CD4-positive, alpha-beta T cell treated with Interleukin-12 subunit alpha and Interleukin-12 subunit beta, for 1 hour (primary cell): ENCODE measurements around the gene CYTH1.
A peak's percentile ranks its signal among the peaks of the same experiment; 100 is the strongest.
"Not testable (repeated sequence)": the region's sequence is repeated elsewhere in the genome, so short reads cannot be mapped to it uniquely, and the experiment has no call there.

ENCODE experiments used
- DNase-seq: peaks from one replicate; pipeline ENCODE4 v3.0.0-alpha.2; 2020

Gene CYTH1

GRCh38 chr17:78785663-78786057, 3.6 kb upstream of the CYTH1 start:
- DNase-seq = no peak

GRCh38 chr17:78785011-78785662, 3.1 kb upstream of the CYTH1 start:
- no peak for DNase-seq

- DNase-seq = no peak
Measured at GRCh38 chr17:78784352-78784751, 2.3 kb upstream of the CYTH1 start.

DNA sequence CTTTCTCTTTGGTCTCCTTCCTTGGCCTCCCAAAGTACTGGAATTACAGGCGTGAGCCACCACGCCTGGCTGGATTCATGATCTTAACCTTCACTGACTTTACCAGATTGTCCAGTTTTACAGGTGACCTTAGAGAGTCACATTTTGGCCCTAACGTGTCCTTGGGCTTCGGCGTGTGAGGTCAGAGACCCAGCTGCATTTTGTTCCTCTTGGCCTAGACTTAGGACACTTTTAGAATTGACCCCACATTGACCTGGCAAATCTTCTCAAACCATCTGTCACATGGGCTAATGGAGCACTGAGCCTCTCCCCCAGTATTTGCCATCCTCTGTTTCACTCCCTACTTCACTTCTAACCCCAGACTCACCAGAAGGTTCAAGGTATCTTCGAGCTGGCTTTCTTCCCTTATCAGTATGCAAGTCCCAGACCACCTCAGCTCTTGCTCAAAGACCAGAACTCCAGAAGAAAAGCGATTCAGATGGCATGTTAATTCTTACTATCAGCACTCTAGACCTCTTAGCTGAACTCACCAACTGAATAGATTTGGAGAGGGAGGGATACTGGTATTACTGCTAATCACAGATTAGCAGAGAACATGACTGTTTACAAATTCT, 1.7 kb upstream of the CYTH1 start:
- DNase-seq = no peak

- DNase-seq = peak; percentile 53
Measured at GRCh38 chr17:78781104-78781892, 775 bp downstream of the CYTH1 start.

- DNase-seq = peak; percentile 42
Measured at GRCh38 chr17:78780335-78780734, 1.7 kb downstream of the CYTH1 start.

DNA sequence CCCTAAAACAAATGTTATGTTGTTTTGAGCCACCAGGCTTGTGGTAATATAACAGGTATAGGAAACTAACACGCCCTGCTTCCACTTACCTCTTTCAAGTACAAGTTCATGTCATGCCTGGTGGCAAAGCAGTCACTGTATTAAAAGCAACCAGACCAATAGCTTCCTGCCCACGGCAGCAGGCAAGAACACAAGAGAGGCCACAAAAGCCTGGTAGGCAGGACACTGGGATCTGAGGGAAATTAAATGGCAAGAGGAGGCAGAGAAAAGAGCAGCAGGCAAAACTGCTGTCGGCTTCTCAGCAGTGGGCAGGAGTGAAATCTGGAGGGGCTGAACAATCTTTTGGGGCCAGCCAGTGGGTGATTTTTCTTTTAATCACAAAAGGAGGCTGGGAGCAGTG, 2.2 kb downstream of the CYTH1 start:
- peak; percentile 85 for DNase-seq

- DNase-seq = not testable (repeated sequence)
Measured at GRCh38 chr17:78779286-78779651, 2.8 kb downstream of the CYTH1 start.

DNA sequence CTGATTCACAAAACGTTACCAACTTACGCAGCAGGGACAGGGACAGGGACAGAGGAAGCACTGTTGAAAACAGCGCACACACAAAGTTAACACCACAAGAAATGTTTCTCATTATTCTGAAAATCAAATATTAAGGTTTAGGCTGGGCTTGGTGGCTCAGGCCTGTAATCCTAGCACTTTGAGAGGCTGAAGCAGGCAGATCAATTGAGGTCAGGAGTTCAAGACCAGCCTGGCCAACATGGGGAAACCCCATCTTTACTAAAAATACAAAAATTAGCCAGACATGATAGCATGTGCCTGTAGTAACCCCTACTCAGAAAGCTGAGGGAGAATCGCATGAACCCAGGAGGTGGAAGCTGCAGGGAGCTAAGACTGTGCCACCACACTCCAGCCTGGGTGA, 4.2 kb downstream of the CYTH1 start:
- peak; percentile 63 for DNase-seq

DNA sequence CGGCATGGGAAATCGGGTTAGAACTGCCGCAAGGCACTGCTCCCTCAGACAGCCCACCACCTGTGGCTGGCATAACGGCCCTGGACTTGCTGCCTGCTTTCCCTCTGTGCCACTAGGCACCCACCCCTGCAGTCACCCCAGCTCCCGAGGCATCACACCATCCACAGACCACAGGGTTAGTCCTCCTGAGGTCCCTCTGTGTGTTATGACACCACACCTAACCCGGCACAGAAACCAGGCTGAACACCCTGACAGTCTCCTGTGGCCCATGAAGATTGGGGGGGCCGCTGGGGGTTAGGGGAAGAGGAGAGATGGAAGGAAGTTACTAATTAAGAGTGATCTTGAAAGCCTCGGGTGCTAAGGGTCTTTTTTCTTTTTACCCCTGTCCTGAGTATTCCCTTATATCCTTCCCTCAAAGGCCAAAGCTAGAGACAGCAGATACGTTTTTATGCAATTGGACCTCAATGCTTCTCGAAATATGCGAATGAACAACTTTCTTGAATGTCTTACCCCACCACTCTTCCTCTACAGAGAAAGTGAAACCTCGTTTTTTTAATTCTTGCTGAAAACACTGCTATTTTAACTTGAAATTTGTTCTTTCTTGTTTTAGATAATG, 7.0 kb downstream of the CYTH1 start:
- peak; percentile 76 for DNase-seq

GRCh38 chr17:78774453-78774852, 7.6 kb downstream of the CYTH1 start:
- DNase-seq = peak; percentile 47

DNA sequence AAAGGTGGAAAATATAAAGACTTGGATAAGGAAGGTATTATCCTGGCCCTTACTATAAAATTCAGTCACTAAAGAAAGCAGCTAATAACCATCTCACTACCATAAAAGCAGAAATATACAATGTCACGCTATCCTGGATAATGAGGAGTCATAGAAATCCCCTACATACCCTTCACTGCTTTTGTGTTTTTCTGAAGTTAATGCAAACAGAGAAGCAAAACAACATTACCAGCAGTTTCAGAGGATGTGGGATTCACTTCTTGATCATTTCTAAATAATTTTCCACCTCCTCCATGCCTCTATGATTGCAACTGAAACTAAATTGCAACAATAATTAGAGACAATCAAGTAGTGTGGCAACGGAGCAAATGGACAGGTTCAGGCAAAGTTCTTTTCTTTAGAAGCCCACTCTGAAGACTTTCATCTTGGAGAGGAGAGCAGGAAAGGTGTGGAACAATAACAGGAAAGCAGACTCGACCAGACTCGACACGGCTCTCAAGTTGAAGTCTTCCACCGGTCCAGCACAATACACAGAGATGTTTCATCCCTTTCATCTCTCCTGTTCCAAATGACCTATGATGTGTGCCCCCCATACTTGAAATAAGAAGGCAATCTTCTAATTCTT, 10.2 kb downstream of the CYTH1 start:
- peak; percentile 57 for DNase-seq

GRCh38 chr17:78769196-78769773, 12.8 kb downstream of the CYTH1 start:
- DNase-seq = no peak

GRCh38 chr17:78767806-78768205, 14.3 kb downstream of the CYTH1 start:
- no peak for DNase-seq

- DNase-seq = no peak
Measured at GRCh38 chr17:78766743-78767294, 15.3 kb downstream of the CYTH1 start.

GRCh38 chr17:78766225-78766624, 15.8 kb downstream of the CYTH1 start:
- DNase-seq = no peak

DNA sequence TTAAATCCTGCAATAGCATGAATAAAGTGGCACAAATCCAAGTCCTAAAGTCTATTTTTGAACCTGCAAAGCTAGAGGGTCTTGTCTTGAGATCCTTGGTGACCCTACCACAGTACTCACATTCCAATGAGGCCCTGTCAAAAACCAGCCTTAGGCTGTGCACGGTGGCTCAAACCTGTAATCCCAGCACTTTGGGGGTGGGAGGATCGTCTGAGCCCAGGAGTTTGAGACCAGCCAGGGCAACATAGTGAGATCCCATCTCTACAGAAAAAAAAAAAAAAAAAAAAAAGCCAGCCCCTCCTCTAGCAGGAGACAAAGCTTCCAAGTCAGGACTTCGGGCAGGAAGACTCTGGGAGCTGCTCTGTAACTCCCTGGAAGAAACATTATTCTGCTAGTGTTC, 16.3 kb downstream of the CYTH1 start:
- DNase-seq = no peak

DNA sequence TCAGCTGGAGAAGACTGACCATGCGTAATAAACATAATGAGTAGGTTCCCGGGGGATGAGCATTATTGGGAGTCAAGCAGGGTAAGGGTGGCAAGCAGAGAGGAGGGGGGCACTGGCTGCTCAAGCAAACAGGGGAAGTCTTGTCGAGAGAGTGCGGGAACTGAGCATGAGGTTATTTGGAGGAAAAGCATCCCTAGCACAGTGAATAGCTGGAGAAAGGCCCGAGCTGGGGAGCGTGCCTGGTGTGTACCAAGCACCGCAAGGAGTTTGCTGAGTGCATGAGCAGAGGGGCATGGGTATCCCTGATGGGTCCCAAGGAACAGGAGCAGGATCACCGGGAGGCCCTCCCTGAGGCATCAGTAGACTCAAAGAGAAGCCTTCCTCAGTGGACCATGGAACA, 17.2 kb downstream of the CYTH1 start:
- no peak for DNase-seq

- DNase-seq = no peak
Measured at GRCh38 chr17:78763561-78763960, 18.5 kb downstream of the CYTH1 start.

DNA sequence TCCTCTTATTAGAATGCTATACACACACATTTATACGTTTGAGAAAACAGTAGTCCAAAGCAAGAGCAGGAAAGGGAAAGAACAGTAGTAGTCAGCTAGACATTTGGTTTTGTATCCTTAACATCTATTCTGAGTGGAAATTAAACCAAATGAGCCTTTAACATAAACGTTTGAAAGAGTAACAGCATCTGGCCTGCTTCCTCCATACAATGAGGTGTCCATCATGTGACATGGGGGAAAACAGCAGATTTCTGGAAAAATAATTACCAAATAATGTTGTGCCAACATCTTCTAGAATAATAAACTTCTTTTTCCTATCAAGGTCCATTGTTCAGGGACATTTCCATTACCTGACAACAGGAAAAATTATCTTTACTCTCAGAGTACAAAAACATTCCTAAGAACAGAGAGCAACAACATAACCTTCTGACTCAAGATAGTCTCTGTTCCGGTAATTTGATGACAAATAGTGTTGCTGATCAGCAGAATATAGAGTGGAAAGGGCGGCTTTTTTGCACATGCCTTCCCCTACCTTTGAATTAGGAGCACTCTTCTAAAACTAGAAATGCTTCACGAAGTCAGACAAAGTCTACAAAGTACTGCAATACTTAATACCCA, 20.2 kb downstream of the CYTH1 start:
- DNase-seq = no peak

DNA sequence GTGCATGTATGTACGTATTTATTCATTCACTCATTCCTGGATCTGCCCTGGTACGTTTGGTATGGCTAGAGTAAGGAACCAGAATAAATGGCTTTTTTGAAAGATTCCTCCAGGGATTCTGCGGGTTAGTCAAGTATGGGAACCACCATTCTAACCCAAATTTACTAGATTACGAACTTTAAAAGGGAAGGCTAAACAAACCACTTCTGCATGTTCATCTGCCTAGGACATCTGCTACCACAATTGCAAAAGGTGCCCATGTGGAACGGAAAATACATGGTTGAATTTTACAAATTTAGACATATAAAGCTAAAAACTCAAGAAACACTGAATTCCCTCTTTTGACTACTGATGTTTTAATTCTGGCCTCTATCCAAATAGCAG, 22.1 kb downstream of the CYTH1 start:
- no peak for DNase-seq
